HFF-Myc (cell line): ENCODE measurements around the gene HDC.

Source experiments
- DNase-seq: peaks from one replicate; pipeline ENCODE4 v3.0.0-alpha.2; 2011; ENCODE audit warnings: low read depth; ENCODE audit errors: extremely low read depth
- H3K4me3 ChIP-seq: replicated peaks from 2 replicates; pipeline ENCODE4 v1.5.1; 2011; ENCODE audit warnings: low read depth, mild to moderate bottlenecking, control low read depth, low read length
- TF ChIP-seq, protein P1 (sequence below): IDR thresholded peaks from 2 replicates; pipeline ENCODE4 v1.5.1; 2012; ENCODE audit warnings: mild to moderate bottlenecking, low read depth, low read length, control low read depth; ENCODE audit errors: missing control alignments

HDC gene

GRCh38 chr15:50275091-50275490, 9.6 kb upstream of the HDC start:
- TF ChIP-seq, protein P1, sequence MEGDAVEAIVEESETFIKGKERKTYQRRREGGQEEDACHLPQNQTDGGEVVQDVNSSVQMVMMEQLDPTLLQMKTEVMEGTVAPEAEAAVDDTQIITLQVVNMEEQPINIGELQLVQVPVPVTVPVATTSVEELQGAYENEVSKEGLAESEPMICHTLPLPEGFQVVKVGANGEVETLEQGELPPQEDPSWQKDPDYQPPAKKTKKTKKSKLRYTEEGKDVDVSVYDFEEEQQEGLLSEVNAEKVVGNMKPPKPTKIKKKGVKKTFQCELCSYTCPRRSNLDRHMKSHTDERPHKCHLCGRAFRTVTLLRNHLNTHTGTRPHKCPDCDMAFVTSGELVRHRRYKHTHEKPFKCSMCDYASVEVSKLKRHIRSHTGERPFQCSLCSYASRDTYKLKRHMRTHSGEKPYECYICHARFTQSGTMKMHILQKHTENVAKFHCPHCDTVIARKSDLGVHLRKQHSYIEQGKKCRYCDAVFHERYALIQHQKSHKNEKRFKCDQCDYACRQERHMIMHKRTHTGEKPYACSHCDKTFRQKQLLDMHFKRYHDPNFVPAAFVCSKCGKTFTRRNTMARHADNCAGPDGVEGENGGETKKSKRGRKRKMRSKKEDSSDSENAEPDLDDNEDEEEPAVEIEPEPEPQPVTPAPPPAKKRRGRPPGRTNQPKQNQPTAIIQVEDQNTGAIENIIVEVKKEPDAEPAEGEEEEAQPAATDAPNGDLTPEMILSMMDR: no peak
- DNase-seq: no peak
- H3K4me3 ChIP-seq: no peak overlapping the region

DNA sequence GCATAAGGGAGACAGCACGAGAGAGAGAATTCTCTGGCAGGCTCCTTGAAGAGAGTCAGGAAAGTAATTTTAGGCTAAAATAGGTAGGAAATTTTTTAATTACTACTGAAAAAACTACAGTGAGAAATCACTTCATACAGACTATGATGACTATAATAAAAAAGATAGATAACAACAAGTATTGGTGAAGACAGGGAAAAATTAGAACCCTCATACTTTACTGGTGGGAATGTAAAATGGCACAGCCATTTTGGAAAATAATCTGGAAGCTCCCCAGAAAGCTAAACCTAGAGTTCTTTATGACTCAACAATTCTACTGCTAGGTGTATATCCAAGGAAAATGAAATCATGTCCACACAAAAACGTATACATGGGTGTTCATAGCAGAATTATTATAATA, 2.1 kb upstream of the HDC start:
- H3K4me3 ChIP-seq: no peak overlapping the region
- TF ChIP-seq, protein P1: no peak
- DNase-seq: no peak

DNA sequence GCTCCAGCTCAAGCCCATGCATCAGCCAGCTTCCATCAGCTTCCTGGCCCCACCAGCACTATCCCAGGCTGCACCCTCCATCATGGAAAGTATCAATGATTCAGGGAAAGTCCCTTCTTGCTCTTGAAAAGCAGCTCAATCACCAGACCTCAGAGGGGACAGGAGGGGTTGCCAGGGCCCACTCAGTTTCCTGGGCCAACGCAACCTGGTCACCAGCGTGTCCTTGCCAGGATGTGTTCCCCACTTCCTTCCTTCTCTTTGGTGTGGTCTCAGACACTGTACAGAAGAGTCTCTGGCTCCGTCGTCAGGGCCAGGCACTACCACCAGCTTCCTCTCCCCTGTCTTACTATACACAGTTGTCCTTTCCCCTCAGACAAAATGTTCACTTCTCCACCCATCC, 3.0 kb downstream of the HDC start:
- TF ChIP-seq, protein P1: no peak
- no peak overlapping the region for H3K4me3 ChIP-seq
- no peak for DNase-seq

- TF ChIP-seq, protein P1: no peak
- H3K4me3 ChIP-seq: no peak overlapping the region
Observed at GRCh38 chr15:50261981-50262380, 3.5 kb downstream of the HDC start.

DNA sequence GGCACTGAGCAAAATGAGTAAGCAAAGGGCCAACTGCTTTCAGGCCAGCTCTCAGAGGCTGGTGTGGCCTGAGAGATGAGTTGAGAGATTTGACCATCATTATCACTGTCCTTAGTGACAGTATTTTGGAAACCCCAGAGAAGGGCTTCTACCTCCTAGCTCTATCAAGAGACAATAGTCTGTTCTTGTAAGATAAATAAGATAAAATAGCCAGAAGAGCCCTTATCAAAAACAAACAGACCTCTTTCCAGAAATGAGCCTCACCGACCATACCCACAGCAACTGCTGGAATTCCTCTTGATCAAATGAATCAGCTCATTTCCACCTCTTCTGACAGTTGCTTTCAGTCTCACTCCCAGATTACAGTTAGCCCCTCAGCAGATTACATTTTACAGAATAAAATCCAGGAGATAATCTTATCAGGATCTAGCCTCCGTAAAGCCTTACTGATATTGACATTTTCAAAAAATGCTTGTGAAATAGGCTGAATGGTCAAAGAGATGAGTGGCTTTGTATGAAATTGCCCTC, 4.5 kb downstream of the HDC start:
- TF ChIP-seq, protein P1: no peak
- no peak for DNase-seq
- no peak overlapping the region for H3K4me3 ChIP-seq

More at GRCh38 chr15:50261981-50262380, 3.5 kb downstream of the HDC start:
- DNase-seq: no peak

- TF ChIP-seq, protein P1: no peak
- no peak overlapping the region for H3K4me3 ChIP-seq
- no peak for DNase-seq
Observed at GRCh38 chr15:50259276-50259675, 6.2 kb downstream of the HDC start.

DNA sequence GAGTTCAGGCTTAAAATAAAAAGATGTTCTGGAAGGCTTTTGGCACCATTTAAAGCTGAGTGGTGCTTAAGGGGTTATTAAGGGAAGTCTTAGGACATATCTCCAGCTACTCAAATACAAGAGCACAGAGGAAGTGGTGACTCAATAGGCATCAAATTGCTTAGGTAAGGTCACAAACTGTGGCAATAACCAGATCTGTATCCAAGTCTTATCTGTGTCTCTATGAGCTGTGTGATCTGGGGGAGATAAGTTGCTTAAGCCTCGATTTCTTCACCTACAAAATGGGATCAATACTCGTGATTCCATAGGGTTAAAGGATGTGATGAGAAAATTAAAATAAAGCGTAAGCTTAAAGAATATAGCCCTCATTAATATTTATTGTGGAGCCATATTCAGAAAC, 7.6 kb downstream of the HDC start:
- DNase-seq: no peak
- no peak overlapping the region for H3K4me3 ChIP-seq
- TF ChIP-seq, protein P1: no peak
